Vagina (tissue), 2 donors: ENCODE measurements around the gene RRAS2.

Experiments used
- POLR2A ChIP-seq, 2 donors: fragments of 450-650 bp; IDR thresholded peaks; one replicate each; pipeline ENCODE4 v1.6.1; 2017; ENCODE audit warnings: antibody characterized with exemption in 2 of 2, mild to moderate bottlenecking in 2 of 2, moderate library complexity in 2 of 2
- TF ChIP-seq, protein P1 (sequence below), 3 experiments: fragments of 450-650 bp in 2 of 3; fragments of 200-600 bp in 1 of 3; sonication (generic) in 1 of 3; IDR thresholded peaks; one replicate each; pipeline ENCODE4 v1.5.1; 2017 to 2019; ENCODE audit warnings: antibody characterized with exemption in 3 of 3, mild to moderate bottlenecking in 2 of 3, moderate library complexity in 2 of 3

GRCh38 chr11:14234446-14234845, 124.5 kb downstream of the RRAS2 start:
- no peak for TF ChIP-seq POLR2A (IDR thresholded peaks at IDR 0.05)
- TF ChIP-seq, protein P1, sequence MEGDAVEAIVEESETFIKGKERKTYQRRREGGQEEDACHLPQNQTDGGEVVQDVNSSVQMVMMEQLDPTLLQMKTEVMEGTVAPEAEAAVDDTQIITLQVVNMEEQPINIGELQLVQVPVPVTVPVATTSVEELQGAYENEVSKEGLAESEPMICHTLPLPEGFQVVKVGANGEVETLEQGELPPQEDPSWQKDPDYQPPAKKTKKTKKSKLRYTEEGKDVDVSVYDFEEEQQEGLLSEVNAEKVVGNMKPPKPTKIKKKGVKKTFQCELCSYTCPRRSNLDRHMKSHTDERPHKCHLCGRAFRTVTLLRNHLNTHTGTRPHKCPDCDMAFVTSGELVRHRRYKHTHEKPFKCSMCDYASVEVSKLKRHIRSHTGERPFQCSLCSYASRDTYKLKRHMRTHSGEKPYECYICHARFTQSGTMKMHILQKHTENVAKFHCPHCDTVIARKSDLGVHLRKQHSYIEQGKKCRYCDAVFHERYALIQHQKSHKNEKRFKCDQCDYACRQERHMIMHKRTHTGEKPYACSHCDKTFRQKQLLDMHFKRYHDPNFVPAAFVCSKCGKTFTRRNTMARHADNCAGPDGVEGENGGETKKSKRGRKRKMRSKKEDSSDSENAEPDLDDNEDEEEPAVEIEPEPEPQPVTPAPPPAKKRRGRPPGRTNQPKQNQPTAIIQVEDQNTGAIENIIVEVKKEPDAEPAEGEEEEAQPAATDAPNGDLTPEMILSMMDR (IDR thresholded peaks at IDR 0.05), result no peak
